ENCODE data around the gene DPP3. TPM values are rescaled to one million over a fixed set of nuclear protein-coding genes. Genes with fewer than 3 reads are reported as not detected.

DPP3 gene
- total and polyA plus RNA-seq, 4 donors, result 10.9 to 41.0 (median 27.3) TPM

DNA sequence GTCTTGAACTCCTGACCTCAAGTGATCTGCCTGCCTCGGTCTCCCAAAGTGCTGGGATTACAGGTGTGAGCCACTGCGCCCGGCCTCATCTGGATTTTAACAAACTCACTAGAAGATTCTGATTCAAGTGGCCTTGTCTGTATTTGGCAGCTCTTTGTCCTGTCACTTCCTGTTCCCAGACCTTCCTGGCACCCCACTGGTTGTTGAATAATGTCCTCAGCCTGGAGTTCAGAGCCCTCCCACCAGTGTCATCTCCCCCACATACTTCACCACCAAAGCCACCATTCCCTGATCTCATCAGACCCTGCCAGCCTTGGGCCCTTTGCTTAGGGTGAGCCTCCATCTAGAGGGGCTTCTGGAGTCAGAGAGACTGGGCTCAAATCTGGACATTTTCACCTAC lies 10.2 kb upstream of the DPP3 start:
- WGBS, result 87% methylated on average over 3 of the region's 3 CpGs
- no peak for DNase-seq (ENCODE audit: low spot score)
- no peak overlapping the region for H3K9ac ChIP-seq (ENCODE audit: low read depth in 1 of 2, low read length in 2 of 2)
- H3K9me3 ChIP-seq (ENCODE audit: control insufficient read depth in 4 of 4, low read length in 3 of 4), result no peaks in the 10 kb centered on the region
- no peak overlapping the region for H3K4me3 ChIP-seq (ENCODE audit: low read depth in 1 of 3, low read length in 3 of 3)
- no peak overlapping the region for H3K27ac ChIP-seq (ENCODE audit: low read depth in 1 of 2, low read length in 2 of 2)
- H3K4me1 ChIP-seq (ENCODE audit: control insufficient read depth in 4 of 4, insufficient read depth in 4 of 4, low read length in 3 of 4), result peaks cover 4 to 16% (median 10%) of the 10 kb centered on the region in 4 donors
- H3K27me3 ChIP-seq (ENCODE audit: control insufficient read depth in 4 of 4, insufficient read depth in 4 of 4, low read length in 3 of 4), result no peaks in the 10 kb centered on the region
- H3K36me3 ChIP-seq (ENCODE audit: control insufficient read depth in 4 of 4, insufficient read depth in 3 of 4, low read depth in 1 of 4, low read length in 3 of 4), result peaks cover 0 to 8% (median 0%) of the 10 kb centered on the region in 4 donors
- no peak for TF ChIP-seq RXRA (IDR thresholded peaks at IDR 0.05)
- TF ChIP-seq JUND (IDR thresholded peaks at IDR 0.05), result no peak
- no peak for TF ChIP-seq EGR1 (IDR thresholded peaks at IDR 0.05; ENCODE audit: low read depth in 2 of 2)
- TF ChIP-seq RAD21 (IDR thresholded peaks at IDR 0.05), result no peak
- TF ChIP-seq TAF1 (conservative IDR thresholded peaks at IDR 0.05), result no peak
- no peak for TF ChIP-seq NR2F2 (IDR thresholded peaks at IDR 0.05)
- no peak for TF ChIP-seq FOXA2 (IDR thresholded peaks at IDR 0.05)
- no peak for TF ChIP-seq ZBTB33 (IDR thresholded peaks at IDR 0.05)
- no peak for TF ChIP-seq REST (IDR thresholded peaks at IDR 0.05)
- TF ChIP-seq YY1 (IDR thresholded peaks at IDR 0.05), result no peak
- TF ChIP-seq, protein P1, sequence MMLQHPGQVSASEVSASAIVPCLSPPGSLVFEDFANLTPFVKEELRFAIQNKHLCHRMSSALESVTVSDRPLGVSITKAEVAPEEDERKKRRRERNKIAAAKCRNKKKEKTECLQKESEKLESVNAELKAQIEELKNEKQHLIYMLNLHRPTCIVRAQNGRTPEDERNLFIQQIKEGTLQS (IDR thresholded peaks at IDR 0.05), result no peak

- Histone ChIP-seq H3K4me1 (ENCODE audit: control insufficient read depth in 4 of 4, insufficient read depth in 4 of 4, low read length in 3 of 4) (peaks cover 4 to 14% (median 9%) of the 10 kb centered on the region in 4 donors), H3K9me3 (ENCODE audit: control insufficient read depth in 4 of 4, low read length in 3 of 4) (no peaks in the 10 kb centered on the region), H3K27me3 (ENCODE audit: control insufficient read depth in 4 of 4, insufficient read depth in 4 of 4, low read length in 3 of 4) (no peaks in the 10 kb centered on the region), H3K9ac (ENCODE audit: low read depth in 1 of 2, low read length in 2 of 2) (no peak overlapping the region), H3K4me3 (ENCODE audit: low read depth in 1 of 3, low read length in 3 of 3) (no peak overlapping the region), H3K36me3 (ENCODE audit: control insufficient read depth in 4 of 4, insufficient read depth in 3 of 4, low read depth in 1 of 4, low read length in 3 of 4) (peaks cover 0 to 8% (median 0%) of the 10 kb centered on the region in 4 donors), H3K27ac (ENCODE audit: low read depth in 1 of 2, low read length in 2 of 2) (no peak overlapping the region)
- 96% methylated on average over 16 of the region's 16 CpGs for WGBS
- no peak for DNase-seq (ENCODE audit: low spot score)
- no peak for TF ChIP-seq CTCF (IDR thresholded peaks at IDR 0.05; ENCODE audit: low read depth, low read length, missing input control)
- TF ChIP-seq REST (IDR thresholded peaks at IDR 0.05), result no peak
- TF ChIP-seq, protein P2, sequence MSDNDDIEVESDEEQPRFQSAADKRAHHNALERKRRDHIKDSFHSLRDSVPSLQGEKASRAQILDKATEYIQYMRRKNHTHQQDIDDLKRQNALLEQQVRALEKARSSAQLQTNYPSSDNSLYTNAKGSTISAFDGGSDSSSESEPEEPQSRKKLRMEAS (IDR thresholded peaks at IDR 0.05), result no peak
- TF ChIP-seq GABPA (IDR thresholded peaks at IDR 0.05 in 1 of 2, conservative IDR thresholded peaks at IDR 0.05 in 1 of 2), result no peak
- TF ChIP-seq ZBTB33 (IDR thresholded peaks at IDR 0.05), result no peak
- no peak for TF ChIP-seq SP1 (IDR thresholded peaks at IDR 0.05)
- TF ChIP-seq RXRA (IDR thresholded peaks at IDR 0.05), result no peak
- TF ChIP-seq TAF1 (conservative IDR thresholded peaks at IDR 0.05), result no peak
- no peak for TF ChIP-seq HNF4G (IDR thresholded peaks at IDR 0.05)
- no peak for TF ChIP-seq JUND (IDR thresholded peaks at IDR 0.05)
- no peak for TF ChIP-seq EGR1 (IDR thresholded peaks at IDR 0.05; ENCODE audit: low read depth in 2 of 2)
- no peak for TF ChIP-seq FOXA1 (IDR thresholded peaks at IDR 0.05)
- no peak for TF ChIP-seq YY1 (IDR thresholded peaks at IDR 0.05)
- no peak for TF ChIP-seq NR2F2 (IDR thresholded peaks at IDR 0.05)
- no peak for TF ChIP-seq RAD21 (IDR thresholded peaks at IDR 0.05)
Measured at GRCh38 chr11:66471142-66471541, 9.1 kb upstream of the DPP3 start.
